ENCODE measurements around the gene MBNL2. TPM values are rescaled to one million over a fixed set of nuclear protein-coding genes. Genes with fewer than 3 reads are reported as not detected.

Gene MBNL2
- total and polyA plus RNA-seq, 2 experiments from 2014 or later = 27.4 to 97.9 TPM

- Histone ChIP-seq H3K27me3 (no peaks in the 10 kb centered on the region), H3K27ac (no peak overlapping the region), H3K4me1 (ENCODE audit: insufficient read depth) (no peaks in the 10 kb centered on the region), H3K36me3 (replicated peaks; ENCODE audit: insufficient read depth, low read depth) (no peaks in the 10 kb centered on the region), H3K79me2 (no peaks in the 10 kb centered on the region), H2AFZ (no peak overlapping the region), H3K4me3 (no peak overlapping the region), H3K9me3 (ENCODE audit: low read depth) (no peaks in the 10 kb centered on the region), H3K4me2 (no peak overlapping the region), H3K9me2 (replicated peaks; ENCODE audit: insufficient read depth) (no peaks in the 10 kb centered on the region), H4K20me1 (ENCODE audit: insufficient read depth, poor library complexity, severe bottlenecking) (no peaks in the 10 kb centered on the region)
- TF ChIP-seq EZH2 (IDR thresholded peaks at IDR 0.05; ENCODE audit: borderline replicate concordance) = no peak
- no peak for TF ChIP-seq CTCF (IDR thresholded peaks at IDR 0.05; ENCODE audit: poor library complexity)
- TF ChIP-seq EZH2phosphoT487 (IDR thresholded peaks at IDR 0.05; ENCODE audit: low read depth, severe bottlenecking, unreplicated experiment) = no peak
- DNase-seq (ENCODE audit: low spot score) = no peak
- 79% methylated on average over 3 of the region's 3 CpGs for WGBS (ENCODE audit: low lambda C conversion rate, missing lambda C conversion rate)
These were observed 36.4 kb upstream of the MBNL2 start for GRCh38 chr13:97185751-97186150.

- Histone ChIP-seq H2AFZ (no peak overlapping the region), H3K27ac (no peak overlapping the region), H3K9me2 (replicated peaks; ENCODE audit: insufficient read depth) (no peaks in the 10 kb centered on the region), H3K36me3 (replicated peaks; ENCODE audit: insufficient read depth, low read depth) (no peaks in the 10 kb centered on the region), H4K20me1 (ENCODE audit: insufficient read depth, poor library complexity, severe bottlenecking) (no peaks in the 10 kb centered on the region), H3K4me2 (no peak overlapping the region), H3K9me3 (ENCODE audit: low read depth) (no peaks in the 10 kb centered on the region), H3K4me3 (no peak overlapping the region), H3K4me1 (ENCODE audit: insufficient read depth) (no peaks in the 10 kb centered on the region), H3K27me3 (no peaks in the 10 kb centered on the region), H3K79me2 (no peaks in the 10 kb centered on the region)
- TF ChIP-seq EZH2phosphoT487 (IDR thresholded peaks at IDR 0.05; ENCODE audit: low read depth, severe bottlenecking, unreplicated experiment) = no peak
- TF ChIP-seq EZH2 (IDR thresholded peaks at IDR 0.05; ENCODE audit: borderline replicate concordance) = no peak
- no peak for TF ChIP-seq CTCF (IDR thresholded peaks at IDR 0.05; ENCODE audit: poor library complexity)
- 91% methylated on average over 8 of the region's 8 CpGs for whole genome bisulfite sequencing (ENCODE audit: low lambda C conversion rate, missing lambda C conversion rate)
- DNase-seq (ENCODE audit: low spot score) = no peak
These were observed 33.9 kb upstream of the MBNL2 start for GRCh38 chr13:97188207-97188606.

GRCh38 chr13:97189928-97190327 is 32.2 kb upstream of the MBNL2 start:
- DNase-seq (ENCODE audit: low spot score) = no peak
- Histone ChIP-seq H2AFZ (no peak overlapping the region), H4K20me1 (ENCODE audit: insufficient read depth, poor library complexity, severe bottlenecking) (no peaks in the 10 kb centered on the region), H3K36me3 (replicated peaks; ENCODE audit: insufficient read depth, low read depth) (no peaks in the 10 kb centered on the region), H3K27ac (no peak overlapping the region), H3K27me3 (no peaks in the 10 kb centered on the region), H3K9me3 (ENCODE audit: low read depth) (no peaks in the 10 kb centered on the region), H3K79me2 (no peaks in the 10 kb centered on the region), H3K4me1 (ENCODE audit: insufficient read depth) (no peaks in the 10 kb centered on the region), H3K9me2 (replicated peaks; ENCODE audit: insufficient read depth) (no peaks in the 10 kb centered on the region), H3K4me3 (no peak overlapping the region), H3K4me2 (no peak overlapping the region)
- WGBS (ENCODE audit: low lambda C conversion rate, missing lambda C conversion rate) = 84% methylated on average over 10 of the region's 10 CpGs
- no peak for TF ChIP-seq CTCF (IDR thresholded peaks at IDR 0.05; ENCODE audit: poor library complexity)

- Histone ChIP-seq H4K20me1 (ENCODE audit: insufficient read depth, poor library complexity, severe bottlenecking) (no peaks in the 10 kb centered on the region), H3K9me3 (ENCODE audit: low read depth) (no peaks in the 10 kb centered on the region), H3K9me2 (replicated peaks; ENCODE audit: insufficient read depth) (no peaks in the 10 kb centered on the region), H3K36me3 (replicated peaks; ENCODE audit: insufficient read depth, low read depth) (no peaks in the 10 kb centered on the region), H3K79me2 (no peaks in the 10 kb centered on the region), H3K27me3 (no peaks in the 10 kb centered on the region), H2AFZ (no peak overlapping the region), H3K4me3 (no peak overlapping the region), H3K4me1 (ENCODE audit: insufficient read depth) (no peaks in the 10 kb centered on the region), H3K27ac (no peak overlapping the region), H3K4me2 (no peak overlapping the region)
- DNase-seq (ENCODE audit: low spot score) = no peak
- WGBS (ENCODE audit: low lambda C conversion rate, missing lambda C conversion rate) = 76% methylated on average over 7 of the region's 7 CpGs
- TF ChIP-seq EZH2phosphoT487 (IDR thresholded peaks at IDR 0.05; ENCODE audit: low read depth, severe bottlenecking, unreplicated experiment) = no peak
- TF ChIP-seq EZH2 (IDR thresholded peaks at IDR 0.05; ENCODE audit: borderline replicate concordance) = no peak
- TF ChIP-seq CTCF (IDR thresholded peaks at IDR 0.05; ENCODE audit: poor library complexity) = no peak
These were observed 31.0 kb upstream of the MBNL2 start for GRCh38 chr13:97191142-97191541.
